HepG2 (cell line): ENCODE measurements around the gene HEPN1. TPM values are rescaled to one million over a fixed set of nuclear protein-coding genes. Genes with fewer than 3 reads are reported as not detected.

Experiments used
- EZH2 ChIP-seq: conservative IDR thresholded peaks from 2 replicates; pipeline ENCODE4 v1.6.1; 2012; ENCODE audit warnings: mild to moderate bottlenecking, low read depth, low read length, moderate library complexity
- KLF15 ChIP-seq: sonication (generic); formaldehyde crosslinking; IDR thresholded peaks from 2 replicates; pipeline ENCODE4 v1.8.1; 2023; ENCODE audit warnings: borderline replicate concordance, mild to moderate bottlenecking, inconsistent platforms, missing genetic modification reagents, mixed read lengths
- KLF9 ChIP-seq: IDR thresholded peaks from 2 replicates; pipeline ENCODE4 v1.6.1; 2016; ENCODE audit warnings: low read depth
- MAFG ChIP-seq: sonication (generic); formaldehyde crosslinking; IDR thresholded peaks from 2 replicates; pipeline ENCODE4 v1.5.1; 2020; ENCODE audit warnings: mild to moderate bottlenecking, missing genetic modification reagents
- MBNL3 ChIP-seq: fragments of 250-450 bp; sonication (Bioruptor Pico); conservative IDR thresholded peaks from 2 replicates; pipeline ENCODE4 v1.8.0; 2022; ENCODE audit warnings: mild to moderate bottlenecking, inconsistent platforms
- NFKBIZ ChIP-seq: IDR thresholded peaks from 2 replicates; pipeline ENCODE4 v1.6.1; 2018; ENCODE audit warnings: missing genetic modification reagents, missing compliant biosample characterization
- PPARG ChIP-seq: conservative IDR thresholded peaks from 2 replicates; pipeline ENCODE4 v1.6.1; 2016; ENCODE audit warnings: missing biosample characterization, missing genetic modification reagents
- SMYD3 ChIP-seq: sonication (generic); formaldehyde crosslinking; IDR thresholded peaks from 2 replicates; pipeline ENCODE4 v1.8.1; 2023; ENCODE audit warnings: mild to moderate bottlenecking, missing genetic modification reagents
- SOX13 ChIP-seq, 3 experiments: fragments of 450-650 bp in 1 of 3; sonication (generic) in 1 of 3; formaldehyde crosslinking in 1 of 3; IDR thresholded peaks in 2 of 3; conservative IDR thresholded peaks in 1 of 3; 2 replicates each; pipeline versions ENCODE4 v1.5.0 to v1.6.1; 2016 to 2020; ENCODE audit warnings: antibody characterized with exemption in 1 of 3, mild to moderate bottlenecking in 1 of 3, missing compliant biosample characterization in 1 of 3, missing genetic modification reagents in 1 of 3, moderate library complexity in 1 of 3
- TBX2 ChIP-seq: sonication (generic); formaldehyde crosslinking; IDR thresholded peaks from 2 replicates; pipeline ENCODE4 v1.5.0; 2020; ENCODE audit warnings: missing genetic modification reagents, mild to moderate bottlenecking, borderline replicate concordance
- TCF12 ChIP-seq, 2 experiments: fragments of 450-650 bp in 1 of 2; sonication (generic) in 1 of 2; formaldehyde crosslinking in 1 of 2; IDR thresholded peaks; 2 replicates each; pipeline versions ENCODE4 v1.6.1 to v1.8.0; 2017 to 2022; ENCODE audit warnings: antibody characterized with exemption in 1 of 2, mild to moderate bottlenecking in 1 of 2, missing genetic modification reagents in 1 of 2, moderate library complexity in 1 of 2
- WIZ ChIP-seq: sonication (generic); formaldehyde crosslinking; IDR thresholded peaks from 2 replicates; pipeline ENCODE4 v1.5.1; 2020; ENCODE audit warnings: mild to moderate bottlenecking, missing genetic modification reagents
- ZFP82 ChIP-seq: sonication (generic); formaldehyde crosslinking; IDR thresholded peaks from 2 replicates; pipeline ENCODE4 v1.5.1; 2020; ENCODE audit warnings: mild to moderate bottlenecking, missing genetic modification reagents, borderline replicate concordance
- ZFX ChIP-seq: sonication (generic); formaldehyde crosslinking; IDR thresholded peaks from 2 replicates; pipeline ENCODE4 v1.4.0; 2020; ENCODE audit warnings: mild to moderate bottlenecking, low read depth, missing genetic modification reagents, moderate library complexity
- polyA plus RNA-seq, 8 experiments: library from polyadenylated mRNA; depleted of rRNA in 3 of 8; stranded (reverse) in 7 of 8; unstranded in 1 of 8; fragments of >200 nt; fragmentation: Illumina TruSeq in 4 of 8; extraction: Trizol in 4 of 8; gene quantifications; 2 replicates each; pipeline versions ENCODE4 v1.2.1 to v1.2.3, GENCODE V29; 2011 to 2016; ENCODE audit warnings: low read depth in 4 of 8, missing spikeins in 1 of 8, mixed read lengths in 1 of 8; ENCODE audit not compliant: insufficient read depth in 1 of 8
- total RNA-seq, 5 experiments: library from RNA; depleted of rRNA; stranded (reverse); fragments of >200 nt; fragmentation: Illumina TruSeq; extraction: Trizol; gene quantifications; 2 replicates each; pipeline ENCODE4 v1.2.3, GENCODE V29; 2016; ENCODE audit warnings: low read depth in 1 of 5
- TF ChIP-seq, protein P1 (sequence below): sonication (generic); formaldehyde crosslinking; IDR thresholded peaks from 2 replicates; pipeline ENCODE4 v1.8.1; 2023; ENCODE audit warnings: mild to moderate bottlenecking, moderate library complexity, missing genetic modification reagents
- TF ChIP-seq, protein P2 (sequence below): sonication (generic); formaldehyde crosslinking; IDR thresholded peaks from 2 replicates; pipeline ENCODE4 v1.9.0; 2021; ENCODE audit warnings: missing genetic modification reagents, borderline replicate concordance
- TF ChIP-seq, protein P3 (sequence below): sonication (generic); formaldehyde crosslinking; conservative IDR thresholded peaks from 2 replicates; pipeline ENCODE4 v1.4.0; 2020; ENCODE audit warnings: missing genetic modification reagents
- TF ChIP-seq, protein P4 (sequence below): sonication (generic); formaldehyde crosslinking; IDR thresholded peaks from 2 replicates; pipeline ENCODE4 v1.4.0; 2020; ENCODE audit warnings: missing genetic modification reagents

Gene HEPN1
- total and polyA plus RNA-seq, 2 of the 13 experiments (the other 11 are each of a cell fraction or from before 2014, with no cell fraction given), result not detected

DNA sequence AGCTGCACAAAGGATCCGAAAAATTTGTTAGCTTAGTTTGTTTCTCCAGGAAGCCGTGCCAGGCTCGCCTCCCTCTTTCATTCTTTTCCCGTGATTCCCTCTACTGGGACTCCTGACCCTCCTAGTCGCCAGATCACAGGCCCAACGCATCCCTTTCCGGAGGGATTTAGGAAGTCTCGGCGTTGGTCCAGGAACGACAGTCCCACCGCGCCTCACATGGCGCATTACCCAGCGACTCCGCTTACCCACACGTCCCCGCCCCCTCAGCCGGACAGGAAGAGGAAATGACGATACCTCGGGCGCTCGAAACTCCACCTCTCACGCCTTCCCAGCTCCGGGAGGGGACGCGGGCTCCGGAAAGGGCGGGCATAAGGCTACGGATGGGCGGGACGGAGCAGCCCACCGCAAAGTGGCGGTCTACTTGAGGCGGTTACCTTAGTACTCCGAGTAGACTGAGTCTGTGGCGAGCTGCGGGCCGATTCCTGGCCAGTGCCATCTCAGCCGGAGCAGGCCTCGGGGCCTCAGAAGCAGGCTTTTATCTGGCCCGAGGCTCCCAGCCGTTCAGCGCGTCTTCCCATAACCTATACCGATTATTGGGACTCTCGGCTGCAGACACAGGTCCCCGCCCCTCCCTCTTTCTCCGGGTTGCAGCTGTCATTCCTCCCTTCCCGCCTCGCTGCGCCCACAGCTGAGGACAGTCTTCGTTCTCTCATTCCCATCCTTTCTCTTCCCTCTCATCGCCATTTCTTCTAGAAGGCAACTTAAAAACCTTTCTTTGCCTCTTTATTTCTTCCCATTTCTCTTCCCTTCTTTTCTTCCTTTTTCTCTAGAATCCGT, 34.9 kb downstream of the HEPN1 start, which contains the start of gene CCDC15 (continued):
- TF ChIP-seq SOX13 (IDR thresholded peaks at IDR 0.05), result no peak
- TF ChIP-seq SOX13 (CRISPR knock-in tag; conservative IDR thresholded peaks at IDR 0.05 in 1 of 2, IDR thresholded peaks at IDR 0.05 in 1 of 2), result 0 out of 4 replicates have a peak, but pooled peaks of 1 of the 2 experiments have one; percentile 20
- TF ChIP-seq TCF12 (IDR thresholded peaks at IDR 0.05), result no peak
- peak; percentile 31; the same call in 1 of the 2 replicates for TF ChIP-seq TCF12 (CRISPR knock-in tag; IDR thresholded peaks at IDR 0.05)
- TF ChIP-seq MAFG (CRISPR knock-in tag), result no peak
- no peak for TF ChIP-seq KLF9 (CRISPR knock-in tag)
- TF ChIP-seq, protein P1, sequence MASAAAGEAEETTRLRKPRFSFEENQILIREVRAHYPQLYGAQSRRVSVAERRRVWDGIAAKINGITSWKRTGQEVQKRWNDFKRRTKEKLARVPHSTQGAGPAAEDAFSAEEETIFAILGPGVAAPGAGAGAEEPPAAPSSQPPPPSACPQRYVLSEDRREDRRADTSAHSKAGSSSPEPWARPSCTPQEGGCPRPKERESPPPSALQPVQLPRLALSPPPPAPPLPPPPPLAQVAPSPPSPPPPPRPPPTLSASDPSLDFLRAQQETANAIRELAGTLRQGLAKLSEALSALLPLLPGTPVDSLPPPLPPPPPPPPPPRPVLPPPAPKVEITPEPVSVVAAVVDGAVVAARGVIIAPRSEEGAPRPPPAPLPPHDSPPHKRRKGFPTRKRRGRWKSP (CRISPR knock-in tag), result peak; percentile 63; the same call in 1 of the 2 replicates
- TF ChIP-seq NFKBIZ, result no peak
- no peak for TF ChIP-seq SMYD3 (CRISPR knock-in tag)
- TF ChIP-seq ZFX (CRISPR knock-in tag), result peak; percentile 88
- no peak for TF ChIP-seq PPARG (CRISPR knock-in tag)
- no peak for TF ChIP-seq KLF15 (CRISPR knock-in tag)
- TF ChIP-seq, protein P2, sequence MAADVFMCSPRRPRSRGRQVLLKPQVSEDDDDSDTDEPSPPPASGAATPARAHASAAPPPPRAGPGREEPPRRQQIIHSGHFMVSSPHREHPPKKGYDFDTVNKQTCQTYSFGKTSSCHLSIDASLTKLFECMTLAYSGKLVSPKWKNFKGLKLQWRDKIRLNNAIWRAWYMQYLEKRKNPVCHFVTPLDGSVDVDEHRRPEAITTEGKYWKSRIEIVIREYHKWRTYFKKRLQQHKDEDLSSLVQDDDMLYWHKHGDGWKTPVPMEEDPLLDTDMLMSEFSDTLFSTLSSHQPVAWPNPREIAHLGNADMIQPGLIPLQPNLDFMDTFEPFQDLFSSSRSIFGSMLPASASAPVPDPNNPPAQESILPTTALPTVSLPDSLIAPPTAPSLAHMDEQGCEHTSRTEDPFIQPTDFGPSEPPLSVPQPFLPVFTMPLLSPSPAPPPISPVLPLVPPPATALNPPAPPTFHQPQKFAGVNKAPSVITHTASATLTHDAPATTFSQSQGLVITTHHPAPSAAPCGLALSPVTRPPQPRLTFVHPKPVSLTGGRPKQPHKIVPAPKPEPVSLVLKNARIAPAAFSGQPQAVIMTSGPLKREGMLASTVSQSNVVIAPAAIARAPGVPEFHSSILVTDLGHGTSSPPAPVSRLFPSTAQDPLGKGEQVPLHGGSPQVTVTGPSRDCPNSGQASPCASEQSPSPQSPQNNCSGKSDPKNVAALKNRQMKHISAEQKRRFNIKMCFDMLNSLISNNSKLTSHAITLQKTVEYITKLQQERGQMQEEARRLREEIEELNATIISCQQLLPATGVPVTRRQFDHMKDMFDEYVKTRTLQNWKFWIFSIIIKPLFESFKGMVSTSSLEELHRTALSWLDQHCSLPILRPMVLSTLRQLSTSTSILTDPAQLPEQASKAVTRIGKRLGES (CRISPR knock-in tag), result no peak
- no peak for TF ChIP-seq WIZ (CRISPR knock-in tag)
- TF ChIP-seq ZFP82, result peak; percentile 51; the same call in 1 of the 2 replicates
- TF ChIP-seq MBNL3 (CRISPR knock-in tag), result no peak
- TF ChIP-seq, protein P3, sequence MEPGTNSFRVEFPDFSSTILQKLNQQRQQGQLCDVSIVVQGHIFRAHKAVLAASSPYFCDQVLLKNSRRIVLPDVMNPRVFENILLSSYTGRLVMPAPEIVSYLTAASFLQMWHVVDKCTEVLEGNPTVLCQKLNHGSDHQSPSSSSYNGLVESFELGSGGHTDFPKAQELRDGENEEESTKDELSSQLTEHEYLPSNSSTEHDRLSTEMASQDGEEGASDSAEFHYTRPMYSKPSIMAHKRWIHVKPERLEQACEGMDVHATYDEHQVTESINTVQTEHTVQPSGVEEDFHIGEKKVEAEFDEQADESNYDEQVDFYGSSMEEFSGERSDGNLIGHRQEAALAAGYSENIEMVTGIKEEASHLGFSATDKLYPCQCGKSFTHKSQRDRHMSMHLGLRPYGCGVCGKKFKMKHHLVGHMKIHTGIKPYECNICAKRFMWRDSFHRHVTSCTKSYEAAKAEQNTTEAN (CRISPR knock-in tag), result peak; percentile 57; the same call in 1 of the 2 replicates
- peak; percentile 69 for TF ChIP-seq TBX2 (CRISPR knock-in tag)
- TF ChIP-seq EZH2, result no peak
- TF ChIP-seq, protein P4, sequence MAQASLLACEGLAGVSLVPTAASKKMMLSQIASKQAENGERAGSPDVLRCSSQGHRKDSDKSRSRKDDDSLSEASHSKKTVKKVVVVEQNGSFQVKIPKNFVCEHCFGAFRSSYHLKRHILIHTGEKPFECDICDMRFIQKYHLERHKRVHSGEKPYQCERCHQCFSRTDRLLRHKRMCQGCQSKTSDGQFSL, result no peak
